ENCODE measurements around the gene DOCK2. TPM values are rescaled to one million over a fixed set of nuclear protein-coding genes. Genes with fewer than 3 reads are reported as not detected.
"Not testable (repeated sequence)": the region's sequence is repeated elsewhere in the genome, so short reads cannot be mapped to it uniquely, and the experiment has no call there.

Gene DOCK2
- total RNA-seq, 1 donor from 2014 or later: 0.17 TPM

- no peak for DNase-seq
Measured at GRCh38 chr5:169721771-169722170, 84.7 kb downstream of the DOCK2 start.

DNA sequence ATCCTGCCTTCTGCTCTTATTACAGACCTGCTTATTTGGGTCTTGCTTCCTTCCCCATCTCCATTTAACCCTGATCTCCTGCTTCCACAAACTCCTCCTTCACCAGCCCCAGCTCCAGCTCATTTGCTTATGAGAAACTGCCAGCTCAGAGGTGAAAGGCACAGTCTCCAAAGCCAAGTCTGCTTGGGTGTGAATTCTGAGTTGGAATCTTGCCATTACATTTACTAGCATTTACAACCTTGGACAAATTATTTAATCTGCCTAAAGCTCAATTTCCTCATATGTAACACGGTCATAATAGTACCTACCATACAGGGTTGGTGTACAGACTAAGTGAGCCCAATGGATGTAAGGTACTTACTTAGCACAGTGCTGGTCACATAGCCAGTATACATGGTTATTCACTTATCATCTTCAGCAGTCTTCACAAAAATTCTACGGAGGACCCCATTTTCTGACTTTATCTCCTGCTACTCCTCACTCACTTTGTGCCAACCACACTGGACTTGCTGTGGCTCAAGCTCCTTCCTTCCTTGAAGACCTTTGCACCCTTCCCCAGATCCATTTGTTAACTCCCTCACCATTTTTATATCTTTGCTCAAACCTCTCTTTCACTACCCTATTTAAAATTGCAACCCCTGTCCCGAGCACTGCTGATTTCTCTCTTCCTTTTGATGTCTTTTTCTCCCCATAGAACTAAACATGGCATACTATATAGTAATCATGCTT is 86.2 kb downstream of the DOCK2 start:
- no peak for DNase-seq

DNA sequence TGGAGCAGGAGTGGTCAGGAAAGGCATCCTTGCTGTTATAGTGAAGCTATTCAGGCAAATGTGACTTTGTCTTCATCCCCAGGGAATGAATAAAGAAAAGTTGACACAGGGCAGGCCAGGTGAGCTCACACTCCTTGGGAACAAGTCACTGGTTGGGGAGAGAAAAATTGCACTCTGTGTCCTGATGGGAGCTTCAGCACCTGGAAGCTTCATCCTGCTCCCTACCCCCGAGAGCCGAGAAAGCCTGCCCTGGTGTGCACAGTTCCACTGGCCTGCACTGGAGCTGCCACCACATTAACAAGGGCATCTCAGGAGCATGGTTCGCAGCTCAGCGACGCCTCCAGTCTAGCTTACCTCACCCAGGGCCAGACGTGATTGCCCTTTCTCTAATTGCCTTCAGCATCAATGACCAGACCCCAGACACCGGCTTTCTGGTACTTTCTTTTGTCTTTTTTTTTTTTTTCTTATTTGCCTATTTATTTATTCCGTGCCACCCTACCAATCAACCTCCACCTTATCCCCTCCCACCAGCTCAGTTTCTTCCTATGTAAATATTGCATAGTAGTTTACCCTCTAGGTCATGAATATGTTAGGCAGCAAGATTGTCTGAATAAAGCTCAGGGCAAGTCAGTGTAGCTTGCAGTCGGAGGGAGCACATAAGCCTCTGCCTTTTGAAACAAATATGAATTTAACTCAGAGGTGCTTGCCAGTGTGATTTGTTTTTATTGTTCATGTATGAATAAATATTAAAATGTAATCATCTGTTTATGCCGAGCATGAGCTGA is 87.4 kb downstream of the DOCK2 start:
- DNase-seq: no peak

GRCh38 chr5:169725665-169726064 is 88.6 kb downstream of the DOCK2 start:
- DNase-seq: not testable (repeated sequence)

DNA sequence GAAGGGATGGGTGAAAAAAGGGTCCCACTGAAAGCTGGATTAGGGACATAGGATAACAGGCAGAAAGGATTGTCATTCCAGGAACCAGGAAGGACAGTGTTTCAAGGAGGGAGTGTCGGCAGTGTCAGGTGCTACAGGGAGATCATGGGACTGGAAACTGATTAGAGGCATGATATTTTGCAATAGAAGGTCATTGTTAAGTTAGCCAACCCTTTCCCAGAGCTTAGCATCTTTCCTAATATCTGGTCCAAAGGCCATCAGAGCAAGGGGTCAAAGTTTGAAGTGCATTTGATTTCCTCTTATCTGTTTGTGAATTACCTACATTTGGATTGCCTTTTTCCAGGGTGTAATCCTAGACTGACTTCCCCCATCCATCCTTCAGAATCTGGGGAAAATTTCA is 91.3 kb downstream of the DOCK2 start:
- no peak for DNase-seq

- no peak for DNase-seq
Measured at GRCh38 chr5:169731221-169731620, 94.1 kb downstream of the DOCK2 start.

GRCh38 chr5:169732841-169733240 is 95.8 kb downstream of the DOCK2 start:
- DNase-seq: no peak

GRCh38 chr5:169735913-169736312 is 98.8 kb downstream of the DOCK2 start:
- DNase-seq: no peak

DNA sequence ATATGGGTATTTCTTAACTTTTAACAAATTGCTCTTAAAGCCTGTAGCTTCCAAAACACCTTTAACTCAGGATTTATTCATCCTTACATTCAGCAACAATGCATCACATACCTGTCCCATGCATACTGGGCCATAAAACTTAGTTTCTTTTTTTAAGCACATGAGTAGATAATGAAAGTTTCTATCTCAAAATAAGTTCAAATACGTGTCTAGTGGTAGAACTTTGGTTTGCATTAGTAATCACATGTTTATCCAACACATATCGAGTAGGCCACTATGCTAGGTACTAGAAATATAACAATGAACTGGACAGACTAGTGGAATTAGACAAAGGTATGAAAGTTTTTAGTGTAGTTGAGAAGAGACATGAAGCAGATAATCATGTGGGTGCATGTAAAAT is 99.6 kb downstream of the DOCK2 start:
- DNase-seq: no peak

GRCh38 chr5:169740435-169740834 is 103.4 kb downstream of the DOCK2 start:
- no peak for DNase-seq

DNA sequence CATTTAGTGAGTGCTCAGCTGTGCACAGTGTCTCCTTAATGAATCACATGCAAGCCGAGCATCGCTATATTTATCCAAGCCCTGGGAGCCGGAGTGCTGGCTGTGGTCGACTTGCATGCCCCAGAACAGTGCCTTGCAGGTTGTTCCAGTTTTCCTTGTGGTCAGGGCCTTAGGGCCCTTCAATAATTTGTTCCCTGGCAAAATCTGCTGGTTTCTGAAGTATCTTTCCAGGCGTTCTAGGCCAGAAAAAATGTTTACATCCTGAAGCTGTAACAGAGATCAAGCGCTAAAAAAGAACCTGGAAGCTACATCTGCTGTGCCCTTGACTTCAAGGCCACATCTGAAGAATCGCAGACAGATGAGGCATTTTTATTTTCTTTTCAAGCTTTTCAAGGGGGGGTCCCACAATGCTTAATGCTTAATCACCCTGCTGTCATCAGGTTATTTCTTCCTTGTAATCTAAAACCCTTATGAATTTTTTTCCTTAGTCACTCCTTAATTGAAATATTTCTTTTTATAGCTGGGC is 105.8 kb downstream of the DOCK2 start:
- DNase-seq: no peak

DNA sequence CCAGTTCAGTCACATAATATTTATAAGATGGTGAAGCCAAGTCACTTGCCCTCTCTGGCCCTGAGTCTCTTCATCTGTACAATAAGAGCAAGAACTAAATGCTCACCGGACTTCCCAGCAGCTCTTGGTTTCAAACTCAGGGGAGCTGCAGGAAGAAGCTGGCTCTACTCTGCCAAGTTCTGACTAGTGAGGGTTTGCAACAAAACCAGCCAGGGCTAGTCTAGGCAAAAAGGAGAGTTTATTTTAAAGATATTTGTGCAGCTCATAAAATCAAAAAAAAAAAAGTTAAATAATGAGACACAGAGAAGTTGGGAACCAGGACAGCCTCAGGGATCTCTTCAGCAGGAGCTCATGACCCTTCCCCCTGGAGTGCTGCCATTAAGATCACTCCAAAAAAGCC is 107.3 kb downstream of the DOCK2 start:
- no peak for DNase-seq

- DNase-seq: no peak
Measured at GRCh38 chr5:169745441-169746146, 108.5 kb downstream of the DOCK2 start.

GRCh38 chr5:169746147-169746694 is 109.1 kb downstream of the DOCK2 start:
- no peak for DNase-seq

DNA sequence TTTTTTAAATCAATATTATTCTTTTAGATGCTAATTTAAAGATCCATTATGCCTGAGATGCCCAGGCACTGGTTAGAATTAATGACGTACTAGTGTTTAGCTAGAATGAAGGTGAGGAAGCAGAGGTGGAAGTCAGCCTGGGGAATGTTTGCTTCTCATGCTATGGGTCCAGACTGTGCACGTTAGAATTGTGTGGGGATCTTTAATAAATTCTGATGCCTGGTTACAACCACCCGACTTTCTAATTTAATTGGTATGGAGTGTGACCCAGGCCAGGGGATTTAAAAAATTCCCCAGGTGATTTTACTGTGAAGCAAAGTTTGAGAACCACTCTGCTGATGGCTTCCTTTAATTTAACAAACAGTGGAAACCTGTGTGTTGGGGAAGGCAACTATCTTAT is 111.1 kb downstream of the DOCK2 start:
- no peak for DNase-seq

- DNase-seq: no peak
Measured at GRCh38 chr5:169749295-169749694, 112.2 kb downstream of the DOCK2 start.

GRCh38 chr5:169751490-169751889 is 114.4 kb downstream of the DOCK2 start:
- no peak for DNase-seq

DNA sequence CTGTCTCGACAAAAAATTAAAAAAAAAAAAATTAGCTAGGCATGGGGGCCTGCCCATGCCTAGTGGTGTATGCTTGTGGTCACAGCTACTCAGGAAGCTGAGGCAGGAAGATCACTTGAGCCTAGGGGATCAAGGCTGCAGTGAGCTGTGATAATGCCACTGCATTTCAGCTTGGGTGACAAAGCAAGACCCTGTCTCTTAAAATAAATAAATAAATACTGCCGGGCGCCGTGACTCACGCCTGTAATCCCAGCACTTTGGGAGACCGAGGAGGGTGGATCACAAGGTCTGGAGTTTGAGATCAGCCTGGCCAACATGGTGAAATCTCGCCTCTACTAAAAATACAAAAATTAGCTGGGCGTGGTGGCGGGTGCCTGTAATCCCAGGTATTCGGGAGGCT is 115.5 kb downstream of the DOCK2 start:
- not testable (repeated sequence) for DNase-seq

DNA sequence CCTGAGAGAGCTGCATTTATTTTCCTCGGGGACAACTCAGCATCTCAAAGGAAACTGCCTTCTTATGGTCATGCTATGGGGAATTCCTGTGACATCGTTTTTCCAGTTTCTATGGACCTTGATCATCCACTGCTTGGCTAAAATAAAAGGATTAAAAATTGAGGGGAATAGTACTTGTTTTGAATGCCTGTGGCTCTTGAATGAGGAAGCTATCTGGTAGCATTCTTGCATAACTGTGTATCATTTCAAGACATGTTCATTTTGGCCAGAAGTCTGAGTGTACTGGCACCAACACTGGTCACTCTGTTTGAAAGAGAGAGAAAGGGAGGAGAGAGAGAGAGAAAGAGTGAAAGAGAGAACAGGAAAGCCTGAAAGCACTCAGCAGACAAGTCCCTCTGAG is 116.7 kb downstream of the DOCK2 start:
- no peak for DNase-seq

- no peak for DNase-seq
Measured at GRCh38 chr5:169754737-169755136, 117.7 kb downstream of the DOCK2 start.

DNA sequence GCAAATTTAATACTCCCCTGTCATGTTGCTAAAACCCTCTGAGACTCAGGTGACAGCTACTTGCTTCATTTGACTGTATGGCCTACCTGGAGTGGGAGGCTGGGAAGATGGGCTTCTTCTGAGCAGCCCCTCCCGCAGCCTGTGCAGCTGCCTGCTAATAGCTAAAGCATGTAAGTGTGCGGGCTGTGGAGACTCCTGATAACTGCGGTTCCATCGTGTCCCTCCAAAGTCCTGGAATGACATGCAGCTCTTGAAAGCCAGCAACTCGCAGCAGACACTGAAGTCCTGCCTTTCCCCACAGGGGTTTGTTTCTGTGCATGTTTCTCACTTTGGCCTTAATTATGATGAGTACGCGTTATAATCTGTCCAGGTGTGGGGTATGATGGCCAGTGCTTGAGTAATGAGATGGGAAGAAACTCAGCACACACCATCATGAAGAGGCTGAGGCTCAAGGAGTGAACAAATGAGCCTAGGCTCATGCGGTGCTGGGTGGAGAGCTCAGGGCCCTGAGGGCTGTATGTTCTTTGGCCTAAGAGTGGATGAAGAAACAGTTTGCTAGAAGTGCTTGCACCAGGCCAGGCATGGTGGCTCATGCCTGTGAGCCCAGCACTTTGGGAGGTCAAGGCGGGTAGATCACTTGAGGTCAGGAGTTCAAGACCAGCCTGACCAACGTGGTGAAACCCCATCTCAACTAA is 119.1 kb downstream of the DOCK2 start:
- no peak for DNase-seq

DNA sequence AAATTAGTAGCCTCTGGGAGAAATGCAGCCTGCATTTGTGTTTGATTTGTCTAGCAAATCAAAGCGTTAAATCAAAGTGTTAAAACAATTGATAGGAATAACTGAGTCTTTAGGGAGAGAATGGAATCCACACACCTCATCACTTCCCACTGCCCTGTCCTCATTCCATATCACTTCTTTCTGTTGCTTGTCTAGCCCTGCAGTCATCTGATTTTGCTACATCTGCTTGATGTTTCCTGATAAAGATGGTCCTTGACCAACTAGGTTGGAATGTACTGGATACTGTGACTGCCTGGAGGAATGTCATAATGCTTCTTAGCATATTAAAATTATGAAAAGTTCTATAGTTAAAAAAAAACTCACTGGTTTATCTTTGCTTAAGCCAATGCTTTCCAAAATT is 119.9 kb downstream of the DOCK2 start:
- no peak for DNase-seq

Measured in dermis blood vessel endothelial cell (primary cell).